ENCODE data around the gene NCS1.

DNA sequence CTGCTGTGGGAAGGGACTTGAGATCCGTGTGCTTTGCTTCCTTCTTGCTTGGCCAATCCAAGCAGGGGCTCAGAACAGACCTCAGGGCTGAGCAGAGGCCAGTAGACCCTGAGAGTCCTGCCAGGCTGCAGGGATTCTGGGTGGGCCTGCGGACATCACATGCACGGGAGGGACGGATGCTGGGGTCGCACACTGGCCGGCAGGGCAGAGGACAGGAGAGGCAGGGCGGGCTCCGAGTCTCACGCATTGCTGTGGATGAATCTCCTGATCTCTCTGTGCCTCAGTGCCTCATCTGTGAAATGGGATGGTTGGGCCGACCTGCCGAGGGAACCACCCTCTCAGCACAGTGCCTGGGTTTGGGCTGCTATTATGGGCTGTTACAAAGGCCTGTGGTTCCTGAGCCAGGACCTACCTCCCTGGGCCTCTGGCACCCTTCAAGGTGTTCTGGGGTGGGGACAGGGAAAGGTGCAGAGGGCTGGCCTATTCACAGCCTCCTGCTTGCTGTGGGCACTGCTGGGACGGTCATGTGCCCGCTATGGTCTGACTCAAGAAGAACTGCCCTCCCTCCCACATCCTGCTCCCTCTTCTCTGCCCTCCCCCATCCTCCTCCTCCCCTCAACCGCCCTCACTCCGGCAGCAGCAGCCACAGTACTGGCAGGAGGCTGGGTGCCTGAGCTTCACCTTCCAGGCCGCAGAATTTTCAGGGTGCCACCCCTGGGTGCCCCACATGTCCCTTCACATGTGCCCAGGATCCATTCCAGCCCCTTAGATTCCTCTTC, 43.3 kb downstream of the NCS1 start:
- no peak for TF ChIP-seq EZH2 (IDR thresholded peaks at IDR 0.05; ENCODE audit: low read length, missing control alignments)
- TF ChIP-seq, protein P1, sequence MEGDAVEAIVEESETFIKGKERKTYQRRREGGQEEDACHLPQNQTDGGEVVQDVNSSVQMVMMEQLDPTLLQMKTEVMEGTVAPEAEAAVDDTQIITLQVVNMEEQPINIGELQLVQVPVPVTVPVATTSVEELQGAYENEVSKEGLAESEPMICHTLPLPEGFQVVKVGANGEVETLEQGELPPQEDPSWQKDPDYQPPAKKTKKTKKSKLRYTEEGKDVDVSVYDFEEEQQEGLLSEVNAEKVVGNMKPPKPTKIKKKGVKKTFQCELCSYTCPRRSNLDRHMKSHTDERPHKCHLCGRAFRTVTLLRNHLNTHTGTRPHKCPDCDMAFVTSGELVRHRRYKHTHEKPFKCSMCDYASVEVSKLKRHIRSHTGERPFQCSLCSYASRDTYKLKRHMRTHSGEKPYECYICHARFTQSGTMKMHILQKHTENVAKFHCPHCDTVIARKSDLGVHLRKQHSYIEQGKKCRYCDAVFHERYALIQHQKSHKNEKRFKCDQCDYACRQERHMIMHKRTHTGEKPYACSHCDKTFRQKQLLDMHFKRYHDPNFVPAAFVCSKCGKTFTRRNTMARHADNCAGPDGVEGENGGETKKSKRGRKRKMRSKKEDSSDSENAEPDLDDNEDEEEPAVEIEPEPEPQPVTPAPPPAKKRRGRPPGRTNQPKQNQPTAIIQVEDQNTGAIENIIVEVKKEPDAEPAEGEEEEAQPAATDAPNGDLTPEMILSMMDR (conservative IDR thresholded peaks at IDR 0.05 in 1 of 2, IDR thresholded peaks at IDR 0.05 in 1 of 2; ENCODE audit: low read depth in 1 of 2, low read length in 2 of 2): no peak

Measured in fibroblast of lung (primary cell).